ENCODE data around the gene EHD2.
"Not testable (repeated sequence)": the region's sequence is repeated elsewhere in the genome, so short reads cannot be mapped to it uniquely, and the experiment has no call there.

Gene EHD2

DNA sequence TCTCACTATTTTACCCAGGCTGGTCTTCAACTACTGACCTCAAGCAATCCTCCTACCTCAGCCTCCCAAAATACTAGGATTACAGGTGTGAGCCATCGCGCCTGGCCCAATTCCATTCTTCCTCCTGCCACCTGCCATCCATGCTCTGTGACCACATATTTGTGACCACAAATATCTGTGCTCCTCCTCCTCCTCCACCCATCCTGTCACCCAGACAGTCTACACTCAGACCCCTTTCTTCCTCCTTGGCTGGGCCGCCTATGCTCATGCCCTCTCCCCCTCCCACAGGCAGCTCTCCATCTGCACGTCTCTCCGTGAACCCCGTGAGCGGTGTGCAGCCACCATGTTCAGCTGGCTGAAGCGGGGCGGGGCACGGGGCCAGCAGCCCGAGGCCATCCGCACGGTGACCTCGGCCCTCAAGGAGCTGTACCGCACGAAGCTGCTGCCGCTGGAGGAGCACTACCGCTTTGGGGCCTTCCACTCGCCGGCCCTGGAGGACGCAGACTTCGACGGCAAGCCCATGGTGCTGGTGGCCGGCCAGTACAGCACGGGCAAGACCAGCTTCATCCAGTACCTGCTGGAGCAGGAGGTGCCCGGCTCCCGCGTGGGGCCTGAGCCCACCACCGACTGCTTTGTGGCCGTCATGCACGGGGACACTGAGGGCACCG is 3.2 kb downstream of the EHD2 start:
- no peak for DNase-seq

DNA sequence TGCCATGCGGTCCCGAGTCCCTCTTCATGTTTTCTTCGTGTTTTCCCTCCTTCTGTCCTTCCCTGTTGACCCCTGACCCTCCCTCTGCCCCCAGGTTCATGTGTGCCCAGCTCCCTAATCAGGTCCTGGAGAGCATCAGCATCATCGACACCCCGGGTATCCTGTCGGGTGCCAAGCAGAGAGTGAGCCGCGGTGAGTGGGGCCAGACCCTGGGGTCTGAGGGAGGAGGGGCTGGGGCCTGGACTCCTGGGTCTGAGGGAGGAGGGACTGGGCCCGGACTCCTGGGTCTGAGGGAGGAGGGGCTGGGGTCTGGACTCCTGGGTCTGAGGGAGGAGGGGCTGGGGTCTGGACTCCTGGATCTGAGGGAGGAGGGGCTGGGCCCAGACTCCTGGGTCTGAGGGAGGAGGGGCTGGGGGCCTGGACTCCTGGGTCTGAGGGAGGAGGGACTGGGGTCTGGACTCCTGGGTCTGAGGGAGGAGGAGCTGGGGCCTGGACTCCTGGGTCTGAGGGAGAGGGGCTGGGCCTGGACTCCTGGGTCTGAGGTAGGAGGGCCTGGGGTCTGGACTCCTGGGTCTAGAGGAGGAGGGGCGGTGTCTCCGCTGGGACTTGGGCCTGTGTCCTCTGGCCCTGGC is 5.3 kb downstream of the EHD2 start:
- not testable (repeated sequence) for DNase-seq

DNA sequence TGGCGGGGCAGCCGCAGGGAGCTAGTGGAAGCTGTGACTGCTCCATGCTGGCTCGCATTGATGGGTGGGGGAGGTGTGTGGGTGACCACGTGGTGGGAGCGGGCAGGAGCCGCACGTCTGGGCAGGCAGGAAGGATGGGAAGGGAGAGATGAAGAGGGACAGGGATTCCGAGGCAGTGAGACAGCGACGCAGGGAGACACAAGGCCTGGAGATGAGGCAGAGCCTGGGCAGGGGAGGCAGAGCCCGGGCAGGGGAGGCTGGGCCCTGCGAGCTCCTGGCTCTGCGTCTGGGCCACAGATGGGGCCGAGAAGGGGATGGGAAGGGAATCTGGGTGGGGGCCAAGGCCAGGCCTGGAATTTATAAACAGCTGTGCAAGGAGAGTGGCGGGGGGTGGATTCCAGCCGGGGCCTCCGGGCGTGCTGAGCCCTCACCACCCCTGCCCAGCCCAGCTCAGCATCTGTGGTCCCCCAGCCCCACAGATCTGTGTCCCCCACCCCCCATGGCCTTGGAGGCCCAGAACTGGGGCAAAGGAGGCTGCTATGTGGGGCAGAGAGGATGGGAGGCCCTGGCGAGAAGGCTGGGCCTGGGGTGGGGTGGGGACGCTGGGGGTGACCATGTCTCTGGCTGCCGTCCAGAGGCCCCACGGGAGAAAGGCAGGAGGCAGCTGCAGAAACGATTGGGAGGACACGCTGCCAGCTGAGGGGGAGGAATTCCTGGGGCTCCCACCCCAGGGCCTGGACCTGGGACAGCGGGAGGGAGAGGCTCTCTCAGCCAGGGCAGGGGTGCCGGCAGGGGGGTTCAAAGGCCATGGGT is 6.0 kb downstream of the EHD2 start:
- no peak for DNase-seq

DNA sequence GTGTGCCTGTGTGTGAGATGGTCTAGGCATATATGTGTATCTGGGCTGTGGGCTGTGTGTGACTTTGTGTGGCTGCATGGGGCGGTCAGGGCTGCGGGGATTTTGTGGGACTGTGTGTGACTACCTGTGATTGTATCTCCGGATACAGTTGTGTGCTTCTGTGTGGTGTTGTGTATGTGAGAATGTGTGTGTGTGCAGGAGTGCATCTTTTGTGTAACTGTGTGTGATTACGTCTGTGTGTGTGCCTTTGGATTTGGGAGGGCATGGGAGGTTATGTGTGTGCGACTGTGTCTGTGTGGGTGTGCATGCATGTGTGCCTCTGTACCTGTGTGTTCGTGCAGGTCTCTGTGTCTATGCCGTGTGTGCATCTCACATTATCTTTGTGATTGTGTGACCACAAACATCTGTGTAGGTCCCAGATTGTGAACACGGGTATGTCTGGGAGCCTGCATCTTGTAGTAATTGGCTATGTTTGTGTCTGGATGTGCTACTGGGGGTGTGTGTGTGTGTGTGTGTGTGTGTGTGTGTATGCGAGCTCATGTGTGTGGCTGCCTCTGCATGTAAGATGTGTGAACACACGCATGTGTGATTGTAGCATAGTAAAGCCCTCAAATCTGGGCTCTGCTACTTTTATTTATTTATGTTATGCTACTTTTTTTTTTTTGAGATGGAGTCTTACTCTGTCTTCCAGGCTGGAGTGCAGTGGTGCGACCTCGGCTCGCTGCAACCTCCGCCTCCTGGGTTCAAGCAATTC is 7.6 kb downstream of the EHD2 start:
- DNase-seq = no peak

DNA sequence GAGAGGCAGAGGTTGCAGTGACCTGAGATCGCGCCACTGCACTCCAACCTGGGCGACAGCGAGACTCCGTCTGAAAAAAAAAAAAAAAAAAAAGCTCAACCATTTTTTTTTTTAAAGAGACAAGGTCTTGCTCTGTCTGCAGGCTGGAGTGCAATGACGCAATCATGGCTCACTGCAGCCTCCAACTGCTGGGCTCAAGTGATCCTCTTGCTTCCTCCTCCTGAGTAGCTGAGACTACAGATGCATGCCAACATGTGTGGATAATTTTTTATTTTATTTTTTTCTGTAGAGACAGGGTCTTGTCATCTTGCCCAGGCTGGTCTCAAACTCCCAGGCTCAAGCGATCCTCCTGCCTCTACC is 10.3 kb downstream of the EHD2 start:
- no peak for DNase-seq

GRCh38 chr19:47725759-47726401 is 12.7 kb downstream of the EHD2 start:
- DNase-seq = no peak

DNA sequence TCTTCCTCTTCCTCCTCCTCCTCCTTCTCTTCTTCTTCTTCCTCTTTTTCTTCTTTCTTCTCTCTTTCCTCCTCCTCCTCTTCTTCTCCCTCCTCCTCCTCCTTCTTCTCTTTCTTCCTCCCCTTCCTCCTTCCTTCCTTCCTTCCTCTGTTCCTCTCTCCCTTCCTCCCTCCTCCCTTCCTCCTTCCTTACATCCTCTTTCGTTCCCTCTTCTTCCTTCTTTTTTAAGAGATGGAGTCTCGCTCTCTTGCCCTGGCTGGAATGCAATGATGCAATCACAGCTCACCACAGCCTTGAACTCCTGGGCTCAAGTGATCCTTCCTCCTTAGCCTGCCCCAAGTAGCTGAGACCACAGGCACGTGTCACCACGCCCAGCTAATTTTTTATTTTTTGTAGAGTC is 13.2 kb downstream of the EHD2 start:
- DNase-seq = no peak

DNA sequence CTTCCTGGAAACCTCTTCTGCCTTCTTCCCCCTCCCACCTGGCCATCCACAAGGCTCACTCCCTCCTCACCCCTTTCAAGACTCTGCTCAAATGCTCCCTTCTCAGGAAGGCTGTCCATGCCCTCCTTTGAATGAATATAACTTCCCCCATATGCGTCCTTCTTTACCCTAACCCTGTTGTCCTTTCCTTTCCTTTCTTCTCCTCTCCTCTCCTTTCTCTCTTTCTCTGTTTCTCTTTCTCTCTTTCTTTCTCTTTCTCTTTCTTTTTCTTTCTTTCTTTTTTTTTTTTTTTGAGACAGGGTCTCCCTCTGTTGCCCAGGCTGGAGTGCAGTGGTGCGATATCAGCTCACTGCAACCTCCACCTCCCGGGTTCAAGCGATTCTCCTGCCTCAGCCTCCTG is 15.1 kb downstream of the EHD2 start:
- not testable (repeated sequence) for DNase-seq

DNA sequence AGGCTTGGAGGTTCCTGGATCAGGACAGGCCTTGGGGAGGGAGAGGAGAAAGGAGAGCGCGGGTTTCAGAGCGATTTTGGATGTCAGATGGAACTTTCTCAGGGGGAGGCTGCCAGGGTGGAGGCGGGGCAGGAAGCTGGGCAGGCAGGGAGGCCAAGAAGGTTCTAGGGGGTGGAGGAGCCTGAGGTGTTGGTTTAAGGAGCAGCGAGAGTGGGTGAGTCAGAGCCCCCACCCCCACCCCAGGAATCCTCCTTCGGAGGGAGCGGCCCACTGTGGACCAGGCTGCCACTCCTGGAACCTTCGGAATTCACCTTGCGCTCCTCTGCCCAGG is 16.2 kb downstream of the EHD2 start:
- DNase-seq = no peak

DNA sequence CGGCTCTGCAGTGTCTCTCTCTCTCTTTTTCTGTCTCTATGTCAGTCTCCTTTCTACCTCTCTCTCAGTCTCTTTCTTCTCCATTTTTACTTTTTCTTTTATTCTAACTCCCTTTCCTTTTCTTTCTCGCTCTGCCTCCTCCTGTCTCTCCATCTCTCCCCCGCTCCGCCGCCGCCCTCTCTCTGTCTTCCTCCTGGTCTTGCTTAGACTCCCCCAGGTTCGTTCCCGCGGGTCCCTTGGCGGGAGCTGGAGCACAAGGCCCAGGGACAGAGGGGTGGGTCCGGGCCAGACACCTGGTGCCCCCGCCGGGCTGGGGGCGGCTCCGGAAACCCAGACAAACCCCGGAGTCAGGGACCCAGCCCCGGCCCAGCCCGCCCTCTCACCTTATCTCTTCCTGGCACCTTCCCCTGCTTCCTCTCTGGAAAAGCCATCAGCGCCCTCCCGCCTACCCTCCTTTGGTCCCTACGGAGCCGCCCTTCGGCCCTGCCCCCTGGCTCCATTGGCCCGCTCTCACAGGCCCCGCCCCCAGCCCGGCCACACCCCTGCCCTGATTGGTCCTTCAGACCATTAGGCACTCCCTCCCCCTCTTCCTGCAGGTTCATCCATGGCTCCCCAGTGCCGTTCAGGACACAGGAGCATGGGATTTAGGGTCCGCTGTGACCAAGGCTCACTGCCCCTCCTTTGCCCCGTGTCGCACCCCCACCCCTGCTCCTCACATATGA is 16.7 kb downstream of the EHD2 start:
- peak; percentile 14 for DNase-seq

DNA sequence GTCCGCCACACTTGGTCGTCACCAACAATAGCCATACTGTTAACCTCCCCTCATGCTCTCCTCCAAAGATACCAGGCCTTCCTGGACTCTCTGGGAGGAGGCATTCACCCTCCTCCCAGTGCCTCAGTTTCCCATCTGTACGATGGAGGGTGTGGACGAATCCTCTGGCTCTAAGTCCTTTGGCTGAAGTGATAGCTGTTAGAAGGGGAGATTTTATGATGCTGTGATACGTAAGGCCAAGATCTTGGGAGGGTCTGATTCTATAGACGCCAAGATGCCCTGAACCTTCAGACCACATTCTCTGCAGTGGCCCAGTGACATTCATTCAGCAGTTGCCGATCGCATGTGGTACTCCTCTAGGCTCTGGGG is 17.3 kb downstream of the EHD2 start:
- no peak for DNase-seq

GRCh38 chr19:47730910-47731309 is 17.7 kb downstream of the EHD2 start:
- DNase-seq = no peak

- no peak for DNase-seq
Observed at GRCh38 chr19:47735131-47735530, 21.9 kb downstream of the EHD2 start.

DNA sequence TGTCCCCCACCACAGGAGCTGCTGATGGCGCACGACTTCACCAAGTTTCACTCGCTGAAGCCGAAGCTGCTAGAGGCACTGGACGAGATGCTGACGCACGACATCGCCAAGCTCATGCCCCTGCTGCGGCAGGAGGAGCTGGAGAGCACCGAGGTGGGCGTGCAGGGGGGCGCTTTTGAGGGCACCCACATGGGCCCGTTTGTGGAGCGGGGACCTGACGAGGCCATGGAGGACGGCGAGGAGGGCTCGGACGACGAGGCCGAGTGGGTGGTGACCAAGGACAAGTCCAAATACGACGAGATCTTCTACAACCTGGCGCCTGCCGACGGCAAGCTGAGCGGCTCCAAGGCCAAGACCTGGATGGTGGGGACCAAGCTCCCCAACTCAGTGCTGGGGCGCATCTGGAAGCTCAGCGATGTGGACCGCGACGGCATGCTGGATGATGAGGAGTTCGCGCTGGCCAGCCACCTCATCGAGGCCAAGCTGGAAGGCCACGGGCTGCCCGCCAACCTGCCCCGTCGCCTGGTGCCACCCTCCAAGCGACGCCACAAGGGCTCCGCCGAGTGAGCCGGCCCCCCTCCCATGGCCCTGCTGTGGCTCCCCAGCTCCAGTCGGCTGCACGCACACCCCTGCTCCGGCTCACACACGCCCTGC is 27.8 kb downstream of the EHD2 start:
- DNase-seq = no peak

DNA sequence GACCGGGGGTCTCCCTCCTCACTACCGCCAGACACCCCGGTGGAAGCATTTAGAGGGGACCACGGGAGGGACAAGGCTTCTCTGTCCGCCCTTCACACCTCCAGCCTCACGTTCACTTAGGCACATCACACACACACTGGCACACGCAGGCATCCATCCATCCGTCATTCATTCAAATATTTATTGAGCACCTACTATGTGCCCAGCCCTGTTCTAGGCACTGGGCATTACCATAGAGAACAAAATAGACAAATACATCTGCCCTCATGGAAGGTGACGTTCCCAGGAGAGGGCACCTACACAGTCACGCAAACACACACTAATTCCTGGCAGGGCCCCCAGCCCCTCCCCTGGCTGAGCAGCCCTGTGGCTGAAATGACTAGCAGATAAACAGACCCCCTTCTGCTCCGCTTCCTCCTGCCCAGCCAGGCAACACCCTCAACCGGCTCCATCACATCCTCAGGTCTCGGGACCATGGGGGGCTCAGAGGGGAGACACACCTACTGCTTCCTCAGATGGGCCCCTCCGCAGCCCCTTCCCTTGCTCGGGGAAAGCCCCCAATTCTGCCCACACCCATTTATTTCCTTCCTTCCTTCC is 28.4 kb downstream of the EHD2 start:
- no peak for DNase-seq

GRCh38 chr19:47742634-47743033 is 29.4 kb downstream of the EHD2 start:
- no peak for DNase-seq

GRCh38 chr19:47745010-47745901 is 32.0 kb downstream of the EHD2 start, which contains the start of gene NOP53:
TSS of gene NOP53 (plus strand) at chr19:47745546. CDS start at chr19:47745560, 14 bp downstream.
- DNase-seq = peak; percentile 98

- DNase-seq = not testable (repeated sequence)
Observed at GRCh38 chr19:47746129-47746528, 32.9 kb downstream of the EHD2 start.

DNA sequence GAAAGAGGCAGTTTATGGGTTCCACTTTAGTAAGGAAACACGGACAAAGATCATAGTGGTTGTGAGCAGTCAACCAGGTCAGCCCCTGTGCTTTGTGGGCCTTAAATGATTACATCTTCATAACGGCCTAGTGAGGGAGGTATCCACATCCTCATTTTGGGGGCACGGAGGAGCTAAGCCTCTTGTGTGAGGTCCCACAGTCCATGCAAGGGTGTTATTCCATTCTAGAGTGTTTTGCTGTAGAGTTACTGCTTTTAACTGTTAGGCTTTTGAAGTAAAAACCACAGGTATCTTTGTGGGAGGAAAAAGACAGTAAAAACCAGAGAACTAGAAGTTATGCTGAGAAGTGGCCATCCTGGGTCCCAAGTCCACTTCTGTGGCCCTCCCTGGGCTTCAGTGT is 36.1 kb downstream of the EHD2 start:
- DNase-seq = no peak

- no peak for DNase-seq
Observed at GRCh38 chr19:47750752-47751151, 37.5 kb downstream of the EHD2 start.

Measured in CD4-positive, alpha-beta T cell treated with Interleukin-17A for 1 hour (primary cell).